GM18870 (cell line): ENCODE results near the gene KRT40.
"Not testable (repeated sequence)": the region's sequence is repeated elsewhere in the genome, so short reads cannot be mapped to it uniquely, and the experiment has no call there.

Experiments
- ATAC-seq: cut with Tn5 transposase; IDR thresholded peaks from one replicate; pipeline ENCODE4 v1.9.1; 2021; ENCODE audit warnings: moderate library complexity; ENCODE audit not compliant: unreplicated experiment

Gene KRT40

DNA sequence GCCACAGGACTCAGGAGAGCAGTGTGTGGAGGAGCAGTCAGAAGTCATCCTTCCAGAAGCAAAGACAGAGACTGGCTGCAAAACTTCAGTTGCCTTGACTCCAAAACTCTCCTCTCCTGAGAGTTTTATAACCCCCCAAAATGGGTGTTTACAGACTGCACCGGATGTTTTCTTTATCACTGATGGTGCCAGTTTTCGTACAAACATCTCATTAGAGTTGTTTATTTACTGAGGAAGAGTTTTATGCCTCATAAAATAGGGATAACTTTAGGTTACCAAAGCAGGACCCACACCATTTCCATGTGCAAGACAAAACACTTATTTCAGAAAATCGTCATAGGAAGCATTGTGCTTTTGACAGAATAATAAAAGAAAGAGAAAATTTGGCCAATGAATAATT, at the start of gene KRT40:
TSS of gene KRT40 (minus strand) at position 101 of the 400 bp plus-strand sequence. CDS start at position 48, 53 bp downstream.
- no peak for ATAC-seq

- no peak for ATAC-seq
Observed at GRCh38 chr17:41029633-41030245, 45.6 kb upstream of the KRT40 start, which contains the start of gene KRTAP1-4. Gene KRTAP1-4 (minus strand): TSS chr17:41030195. CDS start chr17:41030078, 117 bp downstream.

DNA sequence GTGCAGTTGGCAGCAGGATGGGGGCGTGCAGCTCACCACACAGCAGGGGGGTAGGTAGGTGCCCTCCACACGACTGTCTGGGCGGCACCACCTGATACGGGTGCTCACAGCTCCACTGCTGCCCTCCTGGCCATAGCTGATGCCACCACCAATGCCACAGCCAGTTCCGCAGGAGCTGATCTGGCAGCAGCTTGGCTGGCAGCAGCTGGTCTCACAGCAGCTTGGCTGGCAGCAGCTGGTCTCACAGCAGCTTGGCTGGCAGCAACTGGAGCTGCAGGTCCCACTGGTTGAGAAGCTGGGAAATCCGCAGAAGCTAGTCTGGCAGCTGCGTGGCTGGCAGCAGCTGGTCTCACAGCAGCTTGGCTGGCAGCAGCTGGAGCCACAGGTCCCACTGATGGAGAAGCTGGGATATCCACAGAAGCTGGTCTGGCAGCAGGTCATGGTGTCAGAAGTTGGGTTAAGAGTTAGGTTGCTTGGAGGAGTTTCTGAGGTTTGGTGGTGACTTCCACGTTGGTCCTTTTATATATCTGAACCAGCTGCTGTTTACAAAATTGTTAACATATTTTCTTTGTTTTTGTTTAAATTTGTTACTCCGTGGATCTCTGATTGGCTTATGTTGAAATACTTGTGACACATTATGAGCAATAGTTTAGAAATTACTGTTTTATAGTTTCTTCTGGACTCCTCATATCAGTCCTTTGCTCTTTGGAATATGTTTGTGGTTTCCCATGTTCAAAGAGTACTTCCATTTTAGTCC, 42.8 kb upstream of the KRT40 start, which contains the start of gene KRTAP1-5:
TSS of gene KRTAP1-5 (minus strand) at position 494 of the 757 bp plus-strand sequence. CDS start at position 441, 53 bp downstream.
- ATAC-seq = no peak

- no peak for ATAC-seq
Observed at GRCh38 chr17:41024697-41025096, 40.6 kb upstream of the KRT40 start.

GRCh38 chr17:41020336-41020735, 36.2 kb upstream of the KRT40 start:
- ATAC-seq = no peak

GRCh38 chr17:41019415-41019814, 35.3 kb upstream of the KRT40 start:
- ATAC-seq = no peak

DNA sequence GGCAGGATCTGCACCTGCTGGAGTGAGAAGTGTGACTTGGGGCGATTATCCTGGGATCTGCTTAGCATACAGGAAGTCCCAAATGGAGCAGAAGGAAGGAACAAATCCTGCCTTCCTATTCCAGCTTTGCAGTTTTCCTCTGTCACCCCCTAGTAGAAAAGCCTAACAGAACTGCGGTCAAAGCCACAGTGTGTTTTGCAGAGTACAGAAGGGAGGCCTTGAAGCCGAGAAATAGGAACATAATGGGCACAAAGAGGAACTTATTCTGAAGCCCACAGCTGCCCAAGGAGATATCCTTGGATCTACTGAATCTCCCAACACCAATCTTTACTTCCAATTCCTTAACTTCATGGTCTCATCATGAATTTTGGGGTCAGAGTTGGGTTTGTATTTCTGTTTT, 34.4 kb upstream of the KRT40 start:
- ATAC-seq = no peak

DNA sequence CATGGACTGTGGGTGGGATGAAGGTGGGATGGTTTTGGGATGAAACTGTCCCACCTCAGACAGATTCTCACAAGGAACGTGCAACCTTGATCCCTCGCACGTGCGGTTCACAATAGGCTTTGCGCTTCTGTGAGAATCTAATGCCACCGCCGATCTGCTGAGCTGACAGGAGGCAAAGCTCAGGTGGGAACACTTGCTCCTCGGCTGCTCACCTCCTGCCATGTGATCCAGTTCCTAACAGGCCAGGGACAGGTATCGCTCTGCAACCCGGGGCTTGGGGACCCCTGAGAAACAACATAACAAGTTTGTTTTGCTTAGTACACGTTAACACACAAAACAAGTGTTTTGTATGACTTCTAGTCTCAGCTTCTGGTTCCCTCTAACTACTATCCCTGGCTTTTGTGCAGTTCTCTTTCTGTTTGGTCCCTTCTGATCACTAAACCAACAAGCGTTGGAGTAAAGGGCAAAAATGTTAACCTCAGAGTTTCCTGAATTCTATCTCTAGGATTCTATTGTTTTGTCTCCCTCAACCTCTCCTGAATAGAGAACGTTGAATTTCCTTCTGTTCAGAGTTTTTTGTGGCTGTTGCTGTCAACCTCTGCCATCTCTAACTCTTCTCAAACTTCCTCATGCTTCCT, 32.6 kb upstream of the KRT40 start:
- no peak for ATAC-seq

DNA sequence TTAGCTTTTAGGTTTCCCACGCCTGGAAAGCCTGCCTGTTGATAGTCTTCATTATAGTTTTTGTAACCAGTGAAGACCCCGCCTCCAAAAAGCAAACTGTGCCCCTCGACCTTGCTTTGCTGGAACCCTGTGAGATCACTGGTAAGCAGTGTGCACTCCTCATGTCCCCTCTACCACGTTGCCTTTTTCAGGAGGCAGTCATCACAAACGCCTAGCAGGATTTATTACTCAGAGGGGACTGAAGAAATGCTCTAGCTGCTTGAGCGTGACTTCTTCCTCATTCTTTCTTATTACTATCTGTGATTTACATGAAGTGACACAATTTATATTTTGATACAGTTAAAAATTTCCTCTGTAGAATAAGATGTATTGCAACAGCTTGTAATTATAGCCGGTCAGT, 31.3 kb upstream of the KRT40 start:
- no peak for ATAC-seq

- ATAC-seq = no peak
Observed at GRCh38 chr17:41013606-41014005, 29.5 kb upstream of the KRT40 start.

DNA sequence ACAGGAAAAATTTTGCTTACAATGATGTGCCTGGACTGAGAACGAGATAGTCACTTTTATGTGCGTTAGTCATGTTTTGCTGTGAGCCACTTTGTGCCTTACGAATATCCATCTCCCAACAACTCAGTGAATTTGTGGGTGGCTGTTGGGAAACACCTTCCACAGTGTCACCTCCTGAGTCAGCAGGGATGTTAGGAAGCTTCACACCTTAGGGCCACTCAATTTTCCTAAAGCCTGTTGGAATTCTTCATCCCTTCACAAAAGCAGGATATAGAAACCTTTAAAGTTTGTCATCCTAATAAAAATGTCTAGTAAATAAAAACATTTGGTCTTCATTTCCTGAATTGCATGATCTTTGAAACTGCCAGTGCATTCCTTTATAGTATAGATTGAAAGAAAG, 29.1 kb upstream of the KRT40 start:
- ATAC-seq = no peak

GRCh38 chr17:41012326-41013120, 28.4 kb upstream of the KRT40 start:
- no peak for ATAC-seq

- no peak for ATAC-seq
Observed at GRCh38 chr17:41010441-41010840, 26.3 kb upstream of the KRT40 start.

DNA sequence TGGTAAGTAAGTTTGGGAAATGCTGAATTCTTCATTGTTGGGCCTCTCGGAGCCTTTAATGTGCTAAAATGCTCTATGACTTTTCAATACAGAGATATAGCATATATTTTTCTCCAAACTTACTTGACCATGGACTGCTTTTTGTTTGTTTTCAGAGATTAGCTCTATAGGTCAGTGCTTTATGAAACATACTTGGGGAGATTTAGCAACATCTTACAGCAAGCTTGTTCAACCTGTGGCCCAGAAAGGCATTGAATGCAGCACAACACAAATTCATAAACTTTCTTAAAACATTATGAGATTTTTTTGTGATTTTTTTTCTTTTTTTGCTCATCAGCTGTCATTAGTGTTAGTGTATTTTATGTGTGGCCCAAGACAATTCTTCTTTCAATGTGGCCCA, 25.8 kb upstream of the KRT40 start:
- no peak for ATAC-seq

GRCh38 chr17:41009301-41009760, 25.2 kb upstream of the KRT40 start:
- ATAC-seq = no peak

DNA sequence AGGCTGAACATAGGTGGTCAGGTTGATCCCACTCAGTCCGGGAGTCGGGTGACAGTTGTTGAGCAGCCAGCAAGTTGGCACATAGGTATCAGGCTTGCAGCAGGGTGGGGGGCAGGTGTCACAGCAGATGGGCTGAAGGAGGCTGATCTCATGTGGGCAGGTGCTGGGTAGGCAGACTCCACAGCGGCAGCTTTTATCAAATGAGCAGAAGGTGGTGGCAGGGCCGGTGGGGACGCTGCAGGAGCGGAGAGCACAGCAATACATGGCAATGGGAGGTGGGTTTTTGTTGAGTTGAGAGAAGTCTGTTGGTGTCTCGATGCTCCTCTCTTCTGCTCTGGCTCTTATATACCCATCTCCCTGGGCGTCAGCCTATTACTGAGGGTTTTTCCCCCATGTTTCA, 24.7 kb upstream of the KRT40 start, which contains the start of gene KRTAP3-1:
TSS of gene KRTAP3-1 (minus strand) at position 318 of the 400 bp plus-strand sequence. CDS start at position 264, 54 bp downstream.
- ATAC-seq = no peak

DNA sequence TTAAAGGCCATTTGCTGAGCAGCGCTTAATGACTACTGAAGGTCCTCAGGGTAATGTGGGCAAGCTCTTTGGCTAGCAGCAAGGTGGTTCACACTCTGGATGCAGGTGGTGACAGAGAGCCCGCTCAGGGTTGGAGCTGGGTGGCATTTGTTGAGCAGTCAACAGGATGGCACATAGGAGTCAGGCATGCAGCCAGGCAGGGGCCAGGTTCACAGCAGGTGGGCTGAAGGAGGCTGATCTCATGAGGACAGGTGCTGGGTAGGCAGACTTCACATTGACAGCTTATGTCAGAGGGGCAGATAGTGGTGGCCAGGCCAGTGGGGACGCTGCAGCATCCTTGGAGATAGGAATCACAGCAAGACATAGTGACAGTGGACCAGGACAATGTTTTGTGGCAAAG, 20.3 kb upstream of the KRT40 start:
- no peak for ATAC-seq

DNA sequence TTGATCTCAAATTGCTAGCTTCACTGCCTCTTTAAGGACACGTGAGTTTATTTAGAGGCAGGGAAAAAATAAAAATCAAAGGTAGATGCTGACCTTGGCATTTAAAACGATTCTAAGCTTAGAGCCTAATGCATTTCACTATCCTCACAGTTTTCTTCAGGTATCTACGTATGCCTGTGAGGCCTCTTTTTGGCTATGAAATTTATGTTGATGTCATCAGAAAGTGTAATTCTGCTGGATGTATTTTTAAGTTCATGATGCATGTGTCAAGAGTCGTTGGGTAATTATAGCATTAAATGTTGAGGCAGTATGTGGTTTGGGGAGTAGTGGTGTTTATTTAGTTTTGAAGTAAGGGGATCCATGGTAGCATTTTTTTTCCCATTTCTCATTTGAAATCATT, 19.8 kb upstream of the KRT40 start:
- no peak for ATAC-seq

DNA sequence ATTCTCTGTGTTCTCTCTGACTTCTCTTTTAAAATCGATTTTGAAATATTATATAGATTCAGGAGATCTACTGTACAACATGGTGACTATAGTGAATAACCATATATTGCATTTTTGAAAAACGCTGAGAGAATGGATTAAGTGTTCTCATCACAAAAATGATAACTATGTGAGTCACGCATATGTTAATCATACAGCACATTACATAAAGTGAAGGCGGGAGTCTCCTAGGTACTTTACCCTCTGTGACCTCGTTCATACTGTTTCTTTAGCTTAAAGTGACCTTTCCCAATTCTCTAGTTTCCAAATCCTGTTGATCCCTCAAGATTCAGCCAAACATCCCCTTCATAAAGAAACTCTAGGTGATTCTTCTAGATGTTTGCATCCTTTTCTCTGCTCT, 18.7 kb upstream of the KRT40 start:
- no peak for ATAC-seq

DNA sequence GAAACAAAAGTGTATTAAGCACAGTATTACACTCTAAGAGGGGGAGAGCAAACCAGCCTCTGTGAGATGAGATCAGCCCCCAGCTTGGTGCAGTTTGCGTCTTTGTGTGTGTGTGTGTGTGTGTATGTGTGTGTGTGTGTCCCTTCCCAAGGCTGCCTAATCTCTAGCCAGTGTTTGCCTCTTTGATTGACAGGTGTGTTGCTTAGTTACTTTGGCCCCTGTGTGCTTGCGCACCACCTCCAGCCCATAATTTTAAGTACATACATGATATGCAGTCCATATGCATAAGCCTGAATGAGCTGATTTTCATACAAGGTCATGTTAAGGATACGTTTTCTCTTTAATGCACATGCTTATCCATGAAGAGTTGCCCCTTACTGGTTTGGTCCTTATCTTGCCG, 17.7 kb upstream of the KRT40 start:
- ATAC-seq = no peak

DNA sequence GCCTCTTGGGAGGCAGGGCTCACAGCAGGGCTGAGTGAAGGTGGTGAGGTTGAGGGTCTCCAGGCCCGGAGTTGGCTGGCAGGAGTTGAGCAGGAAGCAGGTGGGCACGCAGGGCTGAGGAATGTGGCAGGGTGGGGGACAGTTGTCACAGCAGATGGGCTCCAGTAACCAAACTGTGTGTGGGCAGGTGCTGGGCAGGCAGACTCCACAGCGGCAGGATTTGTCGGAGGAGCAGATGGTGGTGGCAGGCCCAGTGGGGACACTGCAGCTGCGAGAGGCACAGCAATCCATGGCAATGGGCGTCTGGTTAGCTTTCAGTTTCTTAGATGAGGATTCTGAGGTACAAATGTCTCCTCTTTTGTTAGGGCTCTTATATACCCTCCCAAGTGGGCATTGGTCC, 15.4 kb upstream of the KRT40 start, which contains the start of gene KRTAP3-2:
TSS of gene KRTAP3-2 (minus strand) at position 344 of the 400 bp plus-strand sequence. CDS start at position 291, 53 bp downstream.
- ATAC-seq = not testable (repeated sequence)
